Right lobe of liver (tissue), 4 donors: ENCODE results near the gene LRRC51.

Source experiments
- POLR2A ChIP-seq: fragments of 450-650 bp; IDR thresholded peaks from one replicate; pipeline ENCODE4 v1.6.1; 2017; ENCODE audit warnings: antibody characterized with exemption, mild to moderate bottlenecking
- TF ChIP-seq, protein P1 (sequence below), 4 donors: fragments of 200-600 bp in 3 of 4; fragments of 450-650 bp in 1 of 4; IDR thresholded peaks; one replicate each; pipeline versions ENCODE4 v1.5.1 to v1.8.0; 2016 to 2022; ENCODE audit warnings: antibody characterized with exemption in 4 of 4, mild to moderate bottlenecking in 2 of 4
- donor health status: DM: no; HTN: no; CAD: no.
- donor health status: DM: no; HTN: no; CAD: no.
- donor health status: DM: no; HTN: yes; CAD: no.

DNA sequence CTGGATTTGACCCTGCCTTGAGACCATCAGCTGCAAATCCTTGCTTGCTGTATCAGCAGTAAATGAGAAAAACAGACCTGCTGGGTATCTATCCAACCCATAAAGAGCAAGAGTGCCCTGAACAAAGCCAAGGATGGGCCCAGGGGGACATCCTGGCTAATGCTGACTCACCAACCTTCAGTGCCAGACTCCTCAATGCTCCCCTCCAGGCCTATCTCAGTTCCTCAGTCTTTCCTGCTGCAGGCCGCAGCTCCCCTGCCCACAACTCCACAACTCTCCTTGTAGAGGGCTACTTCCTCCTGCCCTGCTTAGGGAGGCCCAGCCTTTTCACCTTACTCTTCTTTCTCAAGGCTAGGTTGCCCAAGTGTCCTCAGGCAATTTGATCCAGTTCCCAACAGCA, 19.8 kb downstream of the LRRC51 start:
- TF ChIP-seq, protein P1, sequence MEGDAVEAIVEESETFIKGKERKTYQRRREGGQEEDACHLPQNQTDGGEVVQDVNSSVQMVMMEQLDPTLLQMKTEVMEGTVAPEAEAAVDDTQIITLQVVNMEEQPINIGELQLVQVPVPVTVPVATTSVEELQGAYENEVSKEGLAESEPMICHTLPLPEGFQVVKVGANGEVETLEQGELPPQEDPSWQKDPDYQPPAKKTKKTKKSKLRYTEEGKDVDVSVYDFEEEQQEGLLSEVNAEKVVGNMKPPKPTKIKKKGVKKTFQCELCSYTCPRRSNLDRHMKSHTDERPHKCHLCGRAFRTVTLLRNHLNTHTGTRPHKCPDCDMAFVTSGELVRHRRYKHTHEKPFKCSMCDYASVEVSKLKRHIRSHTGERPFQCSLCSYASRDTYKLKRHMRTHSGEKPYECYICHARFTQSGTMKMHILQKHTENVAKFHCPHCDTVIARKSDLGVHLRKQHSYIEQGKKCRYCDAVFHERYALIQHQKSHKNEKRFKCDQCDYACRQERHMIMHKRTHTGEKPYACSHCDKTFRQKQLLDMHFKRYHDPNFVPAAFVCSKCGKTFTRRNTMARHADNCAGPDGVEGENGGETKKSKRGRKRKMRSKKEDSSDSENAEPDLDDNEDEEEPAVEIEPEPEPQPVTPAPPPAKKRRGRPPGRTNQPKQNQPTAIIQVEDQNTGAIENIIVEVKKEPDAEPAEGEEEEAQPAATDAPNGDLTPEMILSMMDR (IDR thresholded peaks at IDR 0.05): no peak
- no peak for TF ChIP-seq POLR2A
